ENCODE data around the gene GPC4.
A peak's percentile ranks its signal among the peaks of the same experiment; 100 is the strongest.

Gene GPC4

DNA sequence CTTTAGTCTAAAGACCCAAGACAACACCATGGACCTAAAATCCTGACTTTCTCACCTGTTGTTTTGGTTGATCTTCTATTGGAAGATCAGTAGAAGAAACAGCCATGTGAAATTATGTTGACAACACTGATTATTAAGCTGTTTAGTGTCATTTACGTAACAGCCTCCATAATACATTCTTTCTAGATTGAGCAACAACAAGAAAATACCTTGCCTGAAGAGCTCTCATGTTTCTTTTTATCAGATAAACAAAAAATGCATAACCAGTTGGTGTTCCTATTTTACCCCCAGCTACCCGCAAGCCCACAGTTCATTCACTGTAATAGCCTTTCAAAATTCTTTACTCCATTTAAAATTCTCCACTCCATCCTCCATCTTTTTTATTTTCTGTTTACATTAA lies 20.5 kb downstream of the GPC4 start:
- peaks cover 0 to 8% of the 10 kb centered on the region in 2 donors for H3K27me3 Mint-ChIP-seq
- no peaks in the 10 kb centered on the region for H3K9me3 Mint-ChIP-seq
- H3K36me3 Mint-ChIP-seq, result no peaks in the 10 kb centered on the region
- no peak for DNase-seq
- no peaks in the 10 kb centered on the region for H3K4me1 Mint-ChIP-seq
- no peak overlapping the region for H3K27ac Mint-ChIP-seq
- ATAC-seq (replicated peaks), result no peak
- no peak overlapping the region for H3K4me3 Mint-ChIP-seq

DNA sequence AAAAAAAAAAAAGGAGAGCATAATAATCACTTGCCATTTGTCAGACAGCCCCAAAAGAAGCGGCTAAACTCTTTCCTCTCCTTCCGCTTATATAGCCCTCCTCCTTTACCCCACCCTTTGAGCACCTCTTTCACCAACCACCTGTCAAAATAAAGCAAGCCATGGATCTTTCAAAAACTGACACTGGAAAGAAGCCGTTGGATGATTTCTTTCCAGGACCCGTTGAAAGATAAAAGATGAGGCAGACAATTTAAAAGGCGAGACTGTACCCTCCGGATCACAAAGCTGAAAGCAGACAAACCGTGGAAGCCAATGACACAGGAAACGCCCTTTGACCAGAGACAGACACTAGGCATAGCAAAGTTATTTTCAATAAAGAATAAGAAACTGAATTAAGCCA lies 22.6 kb downstream of the GPC4 start:
- H3K4me1 Mint-ChIP-seq, result no peaks in the 10 kb centered on the region
- H3K4me3 Mint-ChIP-seq, result no peak overlapping the region
- DNase-seq (no peak), ATAC-seq (replicated peaks) (no peak)
- H3K27me3 Mint-ChIP-seq, result peaks cover 4 to 8% of the 10 kb centered on the region in 2 donors
- H3K27ac Mint-ChIP-seq, result no peak overlapping the region
- no peaks in the 10 kb centered on the region for H3K36me3 Mint-ChIP-seq
- no peaks in the 10 kb centered on the region for H3K9me3 Mint-ChIP-seq

- Mint-ChIP-seq H3K4me1 (no peaks in the 10 kb centered on the region), H3K36me3 (no peaks in the 10 kb centered on the region), H3K4me3 (no peak overlapping the region), H3K27ac (no peak overlapping the region), H3K9me3 (no peaks in the 10 kb centered on the region), H3K27me3 (peaks cover 4 to 8% of the 10 kb centered on the region in 2 donors)
- ATAC-seq (replicated peaks) (no peak), DNase-seq (no peak)
Measured at GRCh38 chrX:133391111-133391510, 24.2 kb downstream of the GPC4 start.

GRCh38 chrX:133390676-133391075 lies 24.6 kb downstream of the GPC4 start:
- DNase-seq (no peak), ATAC-seq (replicated peaks) (no peak)
- H3K4me3 Mint-ChIP-seq, result no peak overlapping the region
- H3K4me1 Mint-ChIP-seq, result no peaks in the 10 kb centered on the region
- no peak overlapping the region for H3K27ac Mint-ChIP-seq
- H3K36me3 Mint-ChIP-seq, result no peaks in the 10 kb centered on the region
- H3K27me3 Mint-ChIP-seq, result peaks cover 4 to 8% of the 10 kb centered on the region in 2 donors
- no peaks in the 10 kb centered on the region for H3K9me3 Mint-ChIP-seq

GRCh38 chrX:133389975-133390374 lies 25.3 kb downstream of the GPC4 start:
- H3K4me1 Mint-ChIP-seq, result no peaks in the 10 kb centered on the region
- H3K9me3 Mint-ChIP-seq, result no peaks in the 10 kb centered on the region
- peaks cover 4 to 8% of the 10 kb centered on the region in 2 donors for H3K27me3 Mint-ChIP-seq
- no peak overlapping the region for H3K4me3 Mint-ChIP-seq
- no peaks in the 10 kb centered on the region for H3K36me3 Mint-ChIP-seq
- no peak for DNase-seq
- H3K27ac Mint-ChIP-seq, result no peak overlapping the region
- no peak for ATAC-seq (replicated peaks)

DNA sequence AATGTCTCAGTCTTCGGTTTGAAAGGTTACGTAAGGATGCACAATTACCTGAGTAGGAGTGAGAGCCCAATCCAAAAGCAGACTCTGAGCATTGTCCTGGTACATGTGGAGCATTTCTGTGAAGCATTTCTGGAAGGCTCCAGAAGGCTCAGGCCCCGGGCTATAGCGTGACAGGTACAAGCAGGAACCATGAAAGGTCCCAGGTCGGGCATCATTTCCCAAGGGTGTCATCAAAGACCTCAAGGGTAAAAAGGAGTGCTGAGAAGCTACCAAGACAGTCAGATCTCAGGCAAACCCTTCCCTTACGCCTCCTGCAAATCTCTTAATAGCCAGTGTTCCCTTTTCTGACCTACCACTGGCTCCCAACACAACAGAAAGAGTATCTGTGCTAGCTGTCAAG lies 30.8 kb downstream of the GPC4 start:
- Mint-ChIP-seq H3K4me3 (peak overlapping the region in 1 of 2 donors; percentile 7), H3K36me3 (no peaks in the 10 kb centered on the region), H3K9me3 (no peaks in the 10 kb centered on the region), H3K4me1 (peaks cover 0 to 9% of the 10 kb centered on the region in 2 donors), H3K27me3 (peaks cover 0 to 8% of the 10 kb centered on the region in 2 donors), H3K27ac (no peak overlapping the region)
- ATAC-seq (replicated peaks), result peak; percentile 64 to 73
- no peak for DNase-seq

GRCh38 chrX:133380711-133381619 lies 34.3 kb downstream of the GPC4 start:
- Mint-ChIP-seq H3K36me3 (no peaks in the 10 kb centered on the region), H3K27ac (no peak overlapping the region), H3K9me3 (no peaks in the 10 kb centered on the region), H3K4me3 (no peak overlapping the region), H3K4me1 (peaks cover 0 to 9% of the 10 kb centered on the region in 2 donors), H3K27me3 (peaks cover 0 to 5% of the 10 kb centered on the region in 2 donors)
- ATAC-seq (replicated peaks) (peak in 1 of 2 donors; percentile 27), DNase-seq (no peak)

DNA sequence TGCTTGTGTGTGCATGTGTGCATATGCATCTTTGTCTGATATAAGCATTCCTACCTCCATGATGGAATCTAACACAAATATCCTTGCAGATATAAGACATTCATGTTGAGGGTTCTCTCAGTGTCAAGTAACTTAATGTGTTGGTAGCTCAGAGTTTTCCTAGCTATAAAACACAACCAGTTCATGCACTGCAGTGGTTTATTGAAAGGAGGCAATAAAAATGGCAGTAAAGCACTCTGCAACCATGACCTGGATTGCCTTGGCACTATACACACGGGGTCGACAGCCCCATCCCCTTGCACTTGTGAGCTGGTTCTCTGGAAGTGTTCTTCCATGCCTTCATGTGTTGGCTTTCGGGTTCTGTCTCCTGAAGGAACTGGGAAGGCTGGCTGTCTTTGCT lies 38.9 kb downstream of the GPC4 start:
- H3K4me3 Mint-ChIP-seq, result no peak overlapping the region
- no peaks in the 10 kb centered on the region for H3K36me3 Mint-ChIP-seq
- H3K9me3 Mint-ChIP-seq, result no peaks in the 10 kb centered on the region
- H3K27ac Mint-ChIP-seq, result no peak overlapping the region
- ATAC-seq (replicated peaks) (no peak), DNase-seq (no peak)
- peaks cover 0 to 6% of the 10 kb centered on the region in 2 donors for H3K27me3 Mint-ChIP-seq
- H3K4me1 Mint-ChIP-seq, result peaks cover 2 to 4% of the 10 kb centered on the region in 2 donors

DNA sequence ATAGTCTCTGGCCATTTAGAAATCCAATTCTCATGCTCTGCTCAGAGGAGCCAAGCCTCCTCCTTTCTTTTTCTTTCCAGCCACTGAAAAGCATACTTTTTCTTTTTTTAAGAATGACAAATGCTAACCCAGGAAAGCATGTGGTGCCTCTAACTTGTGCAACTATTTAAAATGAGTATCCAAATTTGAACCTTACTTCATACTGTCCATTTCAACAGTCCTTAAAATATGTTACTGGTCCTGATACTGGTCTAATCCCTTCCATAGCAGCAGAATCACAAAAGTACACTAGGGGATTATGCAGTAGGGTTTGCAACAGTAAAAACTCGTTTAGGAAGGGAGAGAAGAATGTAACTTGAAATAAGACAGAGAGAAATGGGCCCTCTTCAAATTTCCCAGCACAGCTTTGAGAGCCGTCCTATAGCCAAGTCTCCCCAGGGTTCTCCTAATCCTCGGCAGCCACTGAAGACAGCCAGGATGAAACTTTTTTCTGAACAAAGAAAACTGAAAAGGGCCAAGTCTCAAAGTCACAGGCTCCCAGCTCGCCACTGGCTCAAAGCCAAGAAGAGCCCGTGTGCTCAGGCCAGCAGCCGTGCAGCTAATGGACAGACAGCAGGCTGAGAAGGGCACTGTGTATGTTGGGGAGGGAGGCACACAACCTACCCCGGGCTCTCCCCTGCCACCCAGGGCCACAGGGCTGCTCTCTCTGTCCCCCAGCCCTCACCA lies 39.5 kb downstream of the GPC4 start:
- DNase-seq (no peak), ATAC-seq (replicated peaks) (no peak)
- H3K27me3 Mint-ChIP-seq, result peaks cover 0 to 6% of the 10 kb centered on the region in 2 donors
- no peak overlapping the region for H3K27ac Mint-ChIP-seq
- H3K9me3 Mint-ChIP-seq, result no peaks in the 10 kb centered on the region
- peaks cover 2 to 4% of the 10 kb centered on the region in 2 donors for H3K4me1 Mint-ChIP-seq
- H3K4me3 Mint-ChIP-seq, result no peak overlapping the region
- no peaks in the 10 kb centered on the region for H3K36me3 Mint-ChIP-seq

DNA sequence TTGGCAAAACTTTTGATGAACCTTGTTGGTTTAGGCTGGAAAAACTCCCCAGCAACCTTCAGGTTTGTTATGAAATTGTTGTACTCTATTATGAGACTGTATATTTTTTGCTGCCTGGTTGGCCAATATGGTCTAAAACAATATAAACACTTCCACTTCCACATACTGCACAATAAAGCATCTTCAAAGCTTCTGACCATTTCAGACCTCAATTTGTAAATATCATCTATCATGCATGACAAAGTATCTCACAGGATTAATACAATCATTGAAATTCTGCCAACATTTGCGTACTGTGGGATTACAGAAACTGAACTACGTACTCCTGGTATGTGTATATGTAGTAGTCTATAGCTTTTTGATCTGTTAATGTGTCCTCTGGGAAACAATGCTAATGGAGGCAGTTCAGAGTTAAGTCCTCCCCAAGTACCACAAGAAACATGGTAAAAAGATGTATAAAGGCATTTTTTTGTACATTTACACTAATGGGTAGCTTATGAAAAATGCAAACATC lies 40.4 kb downstream of the GPC4 start:
- no peak overlapping the region for H3K4me3 Mint-ChIP-seq
- no peak overlapping the region for H3K27ac Mint-ChIP-seq
- DNase-seq (no peak), ATAC-seq (replicated peaks) (no peak)
- H3K36me3 Mint-ChIP-seq, result no peaks in the 10 kb centered on the region
- H3K27me3 Mint-ChIP-seq, result peaks cover 0 to 6% of the 10 kb centered on the region in 2 donors
- H3K9me3 Mint-ChIP-seq, result no peaks in the 10 kb centered on the region
- H3K4me1 Mint-ChIP-seq, result peaks cover 4% of the 10 kb centered on the region in 2 donors

DNA sequence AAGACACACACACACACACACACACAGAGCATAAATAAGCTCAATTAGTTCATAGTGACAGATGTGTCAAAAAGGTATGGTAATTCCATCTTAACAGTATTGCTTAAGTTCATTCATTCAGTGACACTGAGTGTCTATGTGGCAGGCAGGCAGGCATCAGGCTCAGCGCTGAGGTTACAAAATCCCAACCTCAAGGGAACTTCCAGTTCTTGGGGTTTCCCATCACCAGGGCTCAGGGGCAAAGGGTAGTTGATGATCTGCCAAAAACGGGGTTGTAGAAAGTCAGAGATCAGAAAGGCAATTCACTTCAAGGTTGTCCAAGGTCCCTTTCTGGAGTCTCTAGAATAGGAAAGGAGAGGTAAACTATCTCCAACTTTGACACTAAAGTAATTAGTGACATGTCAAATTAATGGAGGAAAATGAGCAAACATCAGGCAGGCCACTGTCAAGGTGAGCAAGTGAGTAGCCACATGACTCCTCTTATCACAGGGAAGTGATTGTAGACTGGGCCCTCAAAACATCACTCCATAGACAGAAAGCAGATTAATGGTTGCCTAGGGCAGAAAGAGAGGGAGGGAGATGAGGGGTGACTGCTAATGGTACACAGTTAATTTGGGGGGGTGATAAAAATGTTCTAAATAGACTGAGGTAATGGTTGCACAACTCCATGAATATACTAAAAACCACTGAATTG lies 41.8 kb downstream of the GPC4 start:
- peaks cover 4 to 7% of the 10 kb centered on the region in 2 donors for H3K4me1 Mint-ChIP-seq
- ATAC-seq (replicated peaks), result no peak
- H3K4me3 Mint-ChIP-seq, result no peak overlapping the region
- no peaks in the 10 kb centered on the region for H3K36me3 Mint-ChIP-seq
- H3K9me3 Mint-ChIP-seq, result no peaks in the 10 kb centered on the region
- H3K27ac Mint-ChIP-seq, result no peak overlapping the region
- peaks cover 0 to 6% of the 10 kb centered on the region in 2 donors for H3K27me3 Mint-ChIP-seq
- no peak for DNase-seq

DNA sequence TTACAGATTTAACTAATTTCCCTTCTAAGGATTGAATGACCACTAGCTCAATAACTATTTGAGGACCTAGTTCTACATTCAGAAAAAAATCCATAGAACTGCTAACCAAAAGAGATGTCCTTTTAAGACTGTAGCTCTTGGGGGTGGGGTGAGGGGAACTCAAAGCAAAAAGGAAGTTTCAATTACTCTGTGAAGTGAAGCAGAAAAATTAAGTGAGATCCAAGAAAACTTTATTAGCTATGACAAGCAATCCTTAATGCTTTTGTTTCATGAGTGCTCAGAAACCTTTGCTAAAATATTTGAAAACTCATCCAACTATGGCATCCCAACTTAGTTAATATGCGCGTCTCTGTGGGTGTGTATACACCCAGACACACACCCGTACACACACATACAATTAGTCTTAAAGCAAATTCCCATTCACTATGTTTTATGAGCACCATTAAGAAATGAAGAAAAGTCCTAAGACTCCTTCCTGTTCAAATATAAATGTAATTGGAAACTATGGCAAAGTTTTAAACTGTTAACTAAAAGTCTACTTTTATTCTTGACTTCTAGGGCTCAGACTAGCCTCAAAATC lies 44.5 kb downstream of the GPC4 start:
- no peak overlapping the region for H3K27ac Mint-ChIP-seq
- H3K9me3 Mint-ChIP-seq, result no peaks in the 10 kb centered on the region
- no peaks in the 10 kb centered on the region for H3K36me3 Mint-ChIP-seq

DNA sequence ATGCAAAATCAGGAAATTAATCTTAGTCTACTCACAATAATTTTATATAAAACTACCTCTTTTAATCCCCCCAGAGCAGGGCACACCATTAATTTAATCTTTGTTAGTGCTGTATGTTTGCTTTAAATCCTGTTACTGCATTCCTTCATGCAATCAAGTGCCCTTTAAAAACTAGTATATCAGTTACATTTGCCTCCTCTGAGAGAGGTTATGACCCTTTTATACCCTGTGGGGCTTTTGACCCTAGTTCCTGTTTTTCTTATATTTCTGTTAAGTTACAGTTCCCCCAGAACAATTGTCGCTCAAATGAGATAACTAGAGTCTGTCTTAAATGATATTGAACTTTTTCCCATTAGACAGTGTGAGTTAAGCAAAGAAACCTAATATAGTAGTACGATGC lies 46.2 kb downstream of the GPC4 start:
- DNase-seq, result no peak
- no peak overlapping the region for H3K27ac Mint-ChIP-seq
- peaks cover 0 to 6% of the 10 kb centered on the region in 2 donors for H3K27me3 Mint-ChIP-seq
- H3K36me3 Mint-ChIP-seq, result no peaks in the 10 kb centered on the region
- no peak overlapping the region for H3K4me3 Mint-ChIP-seq
- no peaks in the 10 kb centered on the region for H3K9me3 Mint-ChIP-seq
- no peak for ATAC-seq (replicated peaks)
- H3K4me1 Mint-ChIP-seq, result peaks cover 4 to 7% of the 10 kb centered on the region in 2 donors

More for the DNA sequence above, 44.5 kb downstream of the GPC4 start:
- no peak for DNase-seq
- ATAC-seq (replicated peaks), result no peak
- Mint-ChIP-seq H3K4me1 (peaks cover 4 to 7% of the 10 kb centered on the region in 2 donors), H3K27me3 (peaks cover 0 to 6% of the 10 kb centered on the region in 2 donors), H3K4me3 (no peak overlapping the region)

DNA sequence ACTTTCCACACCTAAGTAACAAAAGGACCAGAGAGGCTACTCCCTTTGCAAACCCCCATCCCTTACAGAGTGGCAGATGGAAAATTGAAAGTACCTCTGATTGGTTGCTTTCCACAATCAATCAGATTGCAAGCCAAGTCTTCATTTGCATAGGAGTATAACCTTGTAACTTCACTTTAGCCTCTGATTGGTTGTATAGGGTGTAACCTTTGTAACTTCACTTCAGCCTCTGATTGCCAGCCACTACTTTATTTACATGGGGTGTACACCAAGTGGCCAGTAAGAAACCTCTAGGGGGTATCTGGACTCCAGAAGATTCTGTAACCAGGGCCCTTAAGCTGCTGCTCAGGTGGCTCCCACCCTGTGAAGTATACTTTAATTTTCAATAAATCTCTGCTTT lies 48.6 kb downstream of the GPC4 start:
- no peak for DNase-seq
- no peaks in the 10 kb centered on the region for H3K9me3 Mint-ChIP-seq
- H3K36me3 Mint-ChIP-seq, result no peaks in the 10 kb centered on the region
- ATAC-seq (replicated peaks), result no peak
- peaks cover 0 to 5% of the 10 kb centered on the region in 2 donors for H3K4me1 Mint-ChIP-seq
- H3K27ac Mint-ChIP-seq, result no peak overlapping the region
- no peaks in the 10 kb centered on the region for H3K27me3 Mint-ChIP-seq
- H3K4me3 Mint-ChIP-seq, result no peak overlapping the region
